Epidermal melanocyte (primary cell): Measurements from ENCODE around the gene PIEZO1.

Experiments used
- DNase-seq: peaks from one replicate; pipeline ENCODE4 v3.0.0; 2011; ENCODE audit warnings: low spot score; ENCODE audit not compliant: insufficient read length

Gene PIEZO1

DNA sequence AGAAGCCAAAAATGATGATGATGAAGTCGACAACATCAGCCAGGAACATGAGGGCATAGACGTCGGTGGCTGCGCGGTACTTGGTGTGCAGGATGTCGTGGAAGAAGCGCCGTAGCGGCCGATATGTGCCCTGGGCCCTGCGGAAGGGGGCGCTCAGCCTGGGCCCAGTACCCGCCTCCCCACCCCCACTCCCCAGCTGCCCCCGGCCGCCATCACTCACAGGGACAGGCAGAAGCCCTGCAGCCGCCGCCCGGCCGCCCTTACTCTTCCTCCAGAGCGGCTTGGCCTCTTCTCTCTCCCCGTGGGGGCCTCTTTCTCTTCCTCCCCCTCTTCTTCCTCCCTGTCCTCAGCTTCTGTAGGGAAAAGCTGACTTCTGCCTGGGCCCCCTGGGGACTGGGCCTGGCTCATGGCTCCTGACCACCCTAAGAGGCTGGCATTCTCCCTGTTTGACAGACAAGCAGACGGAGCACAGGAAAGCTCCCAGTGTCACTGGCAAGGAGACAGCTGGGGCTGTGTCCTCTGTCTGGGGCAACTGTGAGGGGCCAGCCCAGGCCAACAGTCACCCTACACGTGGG lies 64.5 kb downstream of the PIEZO1 start:
- DNase-seq: no peak

DNA sequence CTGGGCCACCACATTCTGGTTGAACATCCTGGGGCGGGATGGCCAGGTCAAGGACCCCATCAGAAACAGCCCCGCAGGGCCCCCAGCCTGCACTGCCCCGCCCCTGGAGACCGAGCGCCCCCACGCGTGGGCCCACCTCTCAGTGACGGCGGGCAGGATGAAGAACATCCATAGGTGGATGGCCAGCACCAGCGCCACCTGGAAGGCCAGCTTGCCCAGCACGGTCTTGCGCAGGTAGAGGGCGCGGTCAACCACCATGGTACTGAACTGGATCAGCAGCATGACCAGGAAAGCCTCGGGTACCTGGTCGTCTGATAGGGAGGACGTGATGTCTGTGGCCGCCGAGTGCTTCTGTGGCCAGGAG lies 65.1 kb downstream of the PIEZO1 start:
- no peak for DNase-seq

DNA sequence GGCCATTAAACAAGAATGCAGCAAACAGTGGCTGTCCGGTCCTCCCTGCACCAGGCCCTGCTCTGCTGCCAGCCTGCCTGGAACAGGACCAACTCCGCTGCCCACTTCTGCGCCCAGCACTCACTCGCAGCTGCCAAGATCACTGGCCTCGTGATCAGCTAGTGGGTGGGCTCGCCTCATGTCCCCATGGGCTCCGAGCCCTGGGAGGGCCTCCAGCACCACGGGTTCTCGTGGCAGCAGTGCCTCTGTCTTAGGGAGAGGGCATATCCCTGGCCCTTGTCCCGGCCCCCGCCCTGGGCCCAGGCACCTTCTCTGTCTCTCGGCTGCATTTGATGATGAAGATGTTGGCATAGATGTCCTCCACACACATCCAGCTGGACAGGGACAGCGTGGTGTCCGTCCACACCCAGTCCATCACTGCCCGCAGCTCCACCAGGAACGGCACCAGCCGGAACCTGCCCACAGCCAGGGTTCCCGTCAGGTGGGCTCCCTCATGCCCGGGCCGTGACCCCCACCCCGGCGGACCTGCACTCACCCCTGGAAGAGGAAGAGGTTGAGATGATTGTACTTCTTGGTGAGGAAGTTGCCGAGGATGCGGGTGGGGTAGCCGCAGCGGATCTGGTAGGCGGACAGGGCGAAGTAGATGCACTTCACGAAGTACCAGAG lies 65.6 kb downstream of the PIEZO1 start:
- no peak for DNase-seq

DNA sequence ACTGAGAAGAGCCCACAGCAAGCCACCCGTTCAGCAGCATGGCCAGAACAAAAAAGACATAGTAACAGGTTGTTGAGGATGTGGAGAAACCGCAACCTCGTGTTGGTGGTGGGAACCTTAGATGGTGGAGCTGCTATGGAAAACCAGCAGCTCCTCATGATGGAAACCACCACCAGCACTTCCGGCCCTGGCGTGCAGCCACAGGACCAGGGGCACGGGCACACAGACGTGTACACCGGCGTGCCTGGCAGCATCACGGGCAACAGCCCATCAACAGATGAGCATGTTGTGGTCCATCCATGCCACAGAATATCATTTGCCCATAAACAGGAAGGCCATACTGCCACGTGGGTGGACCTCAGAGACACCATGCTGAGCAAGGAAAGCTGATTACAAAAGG lies 66.8 kb downstream of the PIEZO1 start:
- no peak for DNase-seq

DNA sequence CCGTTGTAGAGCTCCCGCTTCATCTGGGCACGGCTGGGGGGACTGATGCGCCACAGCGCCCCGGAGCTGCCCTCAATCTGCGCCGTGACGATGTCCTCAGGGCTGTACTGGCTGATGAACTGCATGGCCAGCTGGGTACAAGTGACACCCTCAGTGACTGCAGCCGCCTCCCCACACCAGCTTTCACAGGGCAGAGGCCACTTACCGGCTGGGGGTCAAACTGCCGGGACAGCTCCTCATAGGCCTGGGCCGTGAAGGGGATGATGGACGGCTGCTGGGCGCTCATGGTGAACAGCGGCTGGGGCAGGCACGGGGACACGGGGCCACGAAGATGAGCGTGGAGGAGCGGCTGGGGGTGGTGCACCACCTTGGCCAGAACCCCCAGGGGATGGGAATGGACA lies 68.4 kb downstream of the PIEZO1 start:
- no peak for DNase-seq

DNA sequence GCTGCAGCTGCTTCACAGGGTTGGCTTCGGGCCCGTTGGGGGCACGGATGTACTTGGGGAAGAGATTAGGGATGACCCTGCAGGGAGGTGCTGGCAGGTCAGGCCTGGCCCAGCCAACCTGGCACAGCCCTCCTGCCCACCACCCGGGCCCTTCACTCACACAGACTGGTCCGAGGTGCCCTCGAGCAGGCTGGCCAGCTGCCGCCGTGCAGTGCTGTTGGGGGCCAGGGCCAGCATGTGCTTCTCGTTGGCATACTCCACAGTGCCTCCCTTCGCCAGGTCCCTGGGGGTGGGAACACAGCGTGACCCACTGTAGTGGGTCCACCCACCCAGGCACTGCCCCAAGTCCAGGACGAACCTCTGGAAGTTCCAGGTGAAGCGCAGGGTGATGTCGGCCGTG lies 68.8 kb downstream of the PIEZO1 start:
- DNase-seq: no peak

DNA sequence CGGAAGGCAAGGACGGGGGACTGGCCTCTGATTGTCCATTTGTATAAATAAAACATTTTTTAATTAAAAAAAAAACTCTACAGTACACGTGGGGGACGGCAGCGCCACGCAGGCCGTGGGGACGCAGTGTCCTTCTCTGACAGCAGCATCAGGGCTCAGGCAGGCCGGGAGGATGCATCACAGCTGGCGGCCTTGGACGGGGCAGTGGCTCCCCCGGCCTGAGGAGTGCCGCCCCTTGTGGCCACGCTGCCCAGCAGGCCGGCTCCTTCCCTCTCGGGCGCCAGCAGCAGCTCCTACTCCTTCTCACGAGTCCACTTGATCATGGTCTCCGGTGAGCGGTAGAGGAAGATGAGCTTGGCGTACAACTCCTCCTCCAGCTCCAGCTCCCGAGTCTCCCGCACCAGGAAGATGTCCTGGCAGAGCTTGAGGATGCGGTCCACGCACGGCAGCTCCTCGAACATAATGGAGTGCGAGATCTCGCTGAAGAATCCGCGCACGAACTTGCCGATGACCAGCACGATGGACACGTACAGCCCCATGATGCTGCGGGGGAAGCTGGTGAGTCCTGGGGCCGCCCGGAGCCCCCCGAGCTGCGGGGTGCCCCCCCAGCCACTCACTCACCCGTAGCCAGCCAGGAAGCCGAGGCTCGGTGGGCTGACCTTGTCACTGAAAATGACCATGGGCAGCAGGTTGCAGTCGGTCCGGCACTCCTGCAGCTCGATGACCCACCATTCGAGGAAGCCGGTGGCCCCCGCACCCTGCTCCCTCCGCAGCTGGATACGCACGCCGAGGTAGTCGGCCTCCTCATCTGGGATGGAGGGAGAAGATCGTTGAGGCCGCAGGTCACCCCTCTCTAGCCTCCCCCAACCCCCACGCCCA lies 69.5 kb downstream of the PIEZO1 start:
- no peak for DNase-seq

DNA sequence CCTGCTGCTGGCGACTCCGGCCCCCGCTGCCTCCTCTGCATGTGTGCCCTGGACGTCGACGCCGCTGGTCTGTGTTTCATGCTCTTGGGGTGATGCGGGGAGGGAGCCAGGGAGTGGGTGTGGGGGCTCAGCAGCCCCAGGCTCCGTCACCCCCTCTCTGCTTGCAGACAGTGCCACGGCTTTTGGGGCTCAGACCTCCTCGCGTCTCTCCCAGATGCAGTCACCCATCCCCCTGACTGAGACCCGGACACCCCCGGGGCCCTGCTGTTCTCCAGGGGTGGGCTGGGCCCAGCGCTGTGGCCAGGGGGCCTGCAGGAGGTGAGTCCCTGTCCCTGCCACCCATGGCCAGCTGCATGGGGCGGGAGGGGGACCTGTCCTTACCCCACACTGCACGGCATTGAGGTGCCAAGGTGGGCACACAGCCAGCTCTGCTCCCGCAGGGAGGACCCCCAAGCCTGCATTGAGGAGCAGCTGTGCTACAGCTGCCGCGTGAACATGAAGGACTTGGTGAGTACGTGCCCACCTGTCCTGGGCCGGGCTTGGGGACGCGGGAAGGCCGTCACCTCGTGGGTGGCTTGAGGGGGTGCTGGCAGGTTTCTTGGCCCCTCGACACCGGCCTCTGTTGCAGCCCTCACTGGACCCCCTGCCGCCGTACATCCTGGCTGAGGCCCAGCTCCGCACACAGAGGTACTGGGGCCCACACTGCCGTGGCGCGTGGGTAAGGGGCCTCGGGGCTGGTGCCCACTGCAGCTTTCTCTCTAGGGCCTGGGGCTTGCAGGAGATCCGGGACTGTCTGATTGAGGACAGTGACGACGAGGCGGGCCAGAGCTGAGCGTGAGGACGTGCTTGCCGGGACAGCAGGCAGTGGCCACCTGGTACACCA lies 70.4 kb downstream of the PIEZO1 start:
- DNase-seq: no peak

DNA sequence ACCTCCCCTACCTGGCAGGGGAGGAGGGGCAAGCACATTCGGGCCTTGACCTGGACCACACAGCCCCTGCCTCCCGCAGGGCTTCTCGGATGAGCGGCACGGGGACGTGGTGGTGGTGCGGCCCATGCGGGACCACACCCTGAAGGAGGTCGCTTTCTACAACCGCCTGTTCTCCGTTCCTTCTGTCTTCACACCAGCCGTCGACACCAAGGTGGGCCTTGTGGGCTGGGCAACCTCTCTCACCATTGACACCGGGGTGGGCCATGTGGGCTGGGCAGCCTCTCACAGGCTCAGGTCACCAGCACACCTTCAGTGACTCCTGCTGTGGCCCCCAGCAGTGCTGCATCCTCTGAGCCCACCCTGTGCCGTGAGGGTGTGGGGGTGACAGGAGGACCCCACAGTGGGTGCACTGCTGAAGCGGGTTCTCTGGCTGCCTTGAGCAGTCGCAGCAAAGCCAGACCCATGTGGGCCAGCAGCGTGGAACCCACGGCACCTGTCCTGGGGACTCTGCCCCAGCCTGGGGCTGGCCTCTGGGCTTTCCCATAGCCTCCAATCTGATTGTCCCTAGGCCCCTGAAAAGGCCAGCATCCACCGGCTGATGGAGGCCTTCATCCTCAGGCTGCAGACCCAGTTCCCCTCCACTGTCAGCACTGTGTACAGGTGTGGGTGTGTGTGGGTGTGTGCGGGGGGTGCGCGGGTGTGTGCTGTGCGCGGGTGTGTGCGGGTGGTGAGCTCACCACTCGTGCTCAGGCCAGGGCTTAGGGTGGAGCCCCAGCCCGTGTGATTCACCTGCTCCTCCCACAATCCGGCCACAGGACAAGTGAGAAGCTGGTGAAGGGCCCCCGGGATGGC lies 71.2 kb downstream of the PIEZO1 start:
- no peak for DNase-seq

DNA sequence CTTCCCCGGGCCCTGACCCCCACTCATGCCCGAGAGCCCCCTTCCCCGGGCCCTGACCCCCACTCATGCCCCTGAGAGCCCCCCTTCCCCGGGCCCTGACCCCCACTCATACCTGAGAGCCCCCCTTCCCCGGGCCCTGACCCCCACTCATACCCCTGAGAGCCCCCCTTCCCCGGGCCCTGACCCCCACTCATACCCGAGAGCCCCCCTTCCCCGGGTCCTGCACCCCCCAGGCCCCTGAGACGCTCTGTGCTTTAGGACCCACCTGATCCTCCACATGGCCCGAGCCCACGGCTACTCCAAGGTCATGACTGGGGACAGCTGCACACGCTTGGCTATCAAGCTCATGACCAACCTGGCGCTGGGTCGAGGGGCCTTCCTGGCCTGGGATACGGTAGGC lies 72.0 kb downstream of the PIEZO1 start:
- DNase-seq: no peak

DNA sequence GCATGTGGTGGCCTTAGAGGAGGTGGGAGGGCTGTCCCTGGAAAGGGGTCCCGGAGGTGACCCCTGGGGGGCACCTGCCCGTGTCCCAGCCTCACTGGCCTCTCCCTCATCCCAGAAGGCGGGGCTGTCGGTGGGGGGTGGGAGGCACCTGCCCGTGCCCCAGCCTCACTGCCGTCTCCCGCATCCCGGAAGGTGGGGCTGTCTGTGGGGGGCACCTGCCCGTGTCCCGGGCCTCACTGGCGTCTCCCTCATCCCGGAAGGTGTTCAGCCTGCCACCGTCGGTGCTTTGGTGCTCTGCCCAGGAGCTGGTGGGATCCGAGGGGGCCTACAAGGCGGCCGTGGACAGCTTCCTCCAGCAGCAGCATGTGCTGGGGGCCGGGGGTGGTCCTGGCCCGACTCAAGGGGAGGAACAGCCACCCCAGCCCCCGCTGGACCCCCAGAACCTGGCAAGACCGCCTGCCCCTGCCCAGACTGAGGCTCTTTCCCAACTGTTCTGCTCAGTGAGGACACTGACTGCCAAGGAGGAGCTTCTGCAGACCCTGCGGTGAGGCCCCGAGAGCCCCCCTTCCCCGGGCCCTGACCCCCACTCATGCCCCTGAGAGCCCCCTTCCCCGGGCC lies 72.5 kb downstream of the PIEZO1 start:
- DNase-seq: no peak

DNA sequence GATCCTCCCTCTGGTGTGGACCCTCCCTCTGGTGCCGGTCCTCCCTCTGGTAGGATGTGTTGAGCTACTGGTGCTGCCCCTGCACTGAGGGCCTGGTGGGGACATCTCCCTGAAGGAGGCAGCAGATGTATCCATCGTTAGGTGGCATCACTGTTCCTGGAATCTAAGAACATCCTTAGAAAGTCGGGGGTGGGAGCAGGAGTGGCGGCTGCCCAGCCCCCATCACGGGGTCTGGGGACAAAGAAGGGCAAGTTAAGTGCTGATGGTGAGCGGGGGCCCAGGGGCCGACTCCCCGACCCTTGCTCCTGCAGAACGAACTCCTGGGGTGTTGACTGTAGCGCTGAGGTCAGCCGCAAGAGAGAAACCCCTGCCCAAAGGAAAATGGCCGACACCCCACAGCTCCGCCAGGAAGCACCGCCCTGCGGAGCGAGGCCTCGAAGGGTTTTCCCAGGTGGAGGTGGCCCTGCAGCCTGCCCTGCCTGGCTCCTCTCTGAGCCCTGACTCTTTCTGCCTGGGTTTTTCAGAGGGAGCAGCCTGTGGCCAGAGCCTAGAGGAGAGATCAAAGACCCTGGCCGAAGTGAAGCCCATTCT lies 73.2 kb downstream of the PIEZO1 start:
- DNase-seq: no peak

DNA sequence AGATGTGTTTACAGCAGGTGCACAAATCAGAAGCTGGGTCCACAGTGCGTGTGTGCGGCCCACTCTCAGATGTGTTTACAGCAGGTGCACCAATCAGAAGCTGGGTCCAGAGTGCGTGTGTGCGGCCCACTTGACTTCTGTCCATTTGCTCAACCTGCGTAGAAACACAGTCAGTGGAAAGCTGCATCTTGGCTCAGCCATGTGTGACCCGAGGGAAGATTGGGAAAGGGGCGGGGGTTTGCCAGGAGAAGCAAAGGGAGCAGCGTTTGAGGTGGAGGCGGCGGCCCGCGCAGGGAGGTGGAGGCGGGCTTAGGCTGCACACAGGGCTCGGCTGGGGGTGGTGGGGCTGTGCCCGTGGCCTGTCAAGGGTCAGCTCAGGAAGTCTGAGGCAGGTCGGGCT lies 74.5 kb downstream of the PIEZO1 start:
- DNase-seq: no peak

DNA sequence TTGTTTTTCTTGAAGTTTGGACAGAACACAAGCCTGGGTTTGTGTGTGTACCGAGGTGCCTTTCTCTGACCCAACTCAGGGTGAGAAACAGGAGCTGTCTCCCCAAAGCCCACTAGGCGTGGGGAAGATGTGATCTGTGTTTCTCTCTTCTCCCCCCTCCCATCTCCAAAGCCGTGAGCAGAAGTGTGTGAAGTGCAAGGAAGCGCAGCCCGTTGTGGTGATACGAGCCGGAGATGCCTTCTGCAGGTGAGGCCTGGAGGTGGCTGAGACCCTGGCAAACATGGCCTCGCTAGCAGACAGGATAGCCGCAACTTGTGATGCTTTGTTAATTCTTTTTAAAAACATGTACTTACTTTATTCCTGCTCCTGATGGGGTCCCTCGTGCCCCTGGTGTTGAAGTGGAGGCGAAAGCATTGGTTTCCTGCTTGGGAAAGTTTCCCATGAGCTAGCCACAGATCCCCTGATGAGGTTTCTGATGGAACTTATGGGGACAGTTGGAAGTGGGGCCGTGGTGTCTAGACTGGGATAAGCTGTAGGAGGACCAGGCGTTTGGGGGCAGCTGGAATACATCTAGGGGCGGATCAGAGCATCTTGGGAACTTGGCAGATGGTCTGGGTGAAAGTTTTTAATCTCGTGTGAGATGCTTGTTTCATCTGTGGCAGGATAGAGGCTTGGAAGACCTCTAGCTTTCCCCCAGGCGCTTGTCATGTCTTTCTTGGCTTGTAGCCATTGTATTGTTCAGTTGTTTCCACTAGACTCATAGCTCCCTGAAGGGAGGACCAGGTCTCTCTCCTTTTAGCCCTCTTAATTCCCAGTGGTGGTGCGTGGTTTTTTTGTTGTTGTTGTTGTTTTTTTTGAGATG lies 77.8 kb downstream of the PIEZO1 start:
- DNase-seq: no peak

DNA sequence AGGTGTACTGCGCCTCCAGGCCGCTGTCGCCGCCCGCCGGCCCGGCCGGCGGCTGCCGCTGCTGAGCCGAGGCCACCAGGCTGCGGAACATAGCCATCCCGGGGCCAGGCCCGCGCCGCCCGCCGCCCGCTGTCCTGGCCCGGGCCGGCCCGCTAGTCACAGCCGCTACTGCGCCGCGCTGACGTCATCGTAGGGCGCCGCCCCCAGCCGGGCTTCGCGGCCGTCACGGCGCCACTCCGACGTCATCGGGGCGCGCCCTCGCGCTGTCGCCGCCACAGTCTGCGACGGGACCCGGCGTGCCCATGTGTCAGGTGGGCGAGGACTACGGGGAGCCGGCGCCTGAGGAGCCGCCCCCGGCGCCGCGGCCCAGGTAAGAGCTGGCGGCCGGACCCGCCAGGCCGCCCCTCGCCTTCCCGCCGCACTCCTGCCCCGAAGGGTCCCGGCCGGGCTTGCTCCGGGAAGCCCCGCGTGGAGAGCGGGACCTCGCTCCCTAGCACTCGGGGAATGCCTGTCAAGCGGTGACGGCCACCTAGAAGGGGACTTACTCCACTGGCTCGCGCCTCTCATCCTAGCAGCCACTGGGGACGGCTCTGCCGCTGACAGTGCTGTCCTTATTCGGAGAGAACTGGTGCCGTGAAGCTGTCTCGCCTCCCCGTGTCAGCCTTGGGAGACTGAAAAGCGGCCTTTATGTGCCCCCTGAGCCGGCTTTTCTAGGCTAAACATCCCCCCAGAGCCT lies 78.6 kb downstream of the PIEZO1 start, which contains the start of the genes CTU2 and RNF166:
Gene CTU2, plus strand, starts transcription at position 275 of the 736 bp plus-strand sequence. Its CDS starts 28 bp downstream, at position 303.
Gene RNF166, minus strand, starts transcription at position 180 of the 736 bp plus-strand sequence. Its CDS starts 83 bp downstream, at position 97.
- DNase-seq: peak; percentile 99

DNA sequence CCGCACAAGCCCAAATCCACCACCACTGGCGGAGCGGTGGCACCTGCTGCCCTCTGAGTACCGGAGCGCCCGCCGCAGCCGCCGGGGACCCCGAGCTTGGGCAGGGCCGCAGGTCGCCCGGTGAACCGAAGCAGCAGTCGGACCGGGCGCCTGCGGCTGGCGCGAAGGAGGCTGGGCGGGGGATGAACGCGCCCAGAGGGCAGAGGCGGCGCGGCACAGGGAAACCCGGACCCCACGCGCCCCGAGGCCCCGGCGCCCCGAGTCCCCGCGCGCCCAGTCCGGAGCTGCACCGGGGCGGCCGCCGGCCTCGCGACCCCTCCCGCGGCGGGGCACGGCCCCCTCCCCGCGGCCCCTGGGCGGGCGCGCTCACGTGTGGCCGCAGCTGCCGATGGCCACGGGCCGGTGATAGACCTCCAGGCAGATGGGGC lies 79.2 kb downstream of the PIEZO1 start:
- DNase-seq: no peak

DNA sequence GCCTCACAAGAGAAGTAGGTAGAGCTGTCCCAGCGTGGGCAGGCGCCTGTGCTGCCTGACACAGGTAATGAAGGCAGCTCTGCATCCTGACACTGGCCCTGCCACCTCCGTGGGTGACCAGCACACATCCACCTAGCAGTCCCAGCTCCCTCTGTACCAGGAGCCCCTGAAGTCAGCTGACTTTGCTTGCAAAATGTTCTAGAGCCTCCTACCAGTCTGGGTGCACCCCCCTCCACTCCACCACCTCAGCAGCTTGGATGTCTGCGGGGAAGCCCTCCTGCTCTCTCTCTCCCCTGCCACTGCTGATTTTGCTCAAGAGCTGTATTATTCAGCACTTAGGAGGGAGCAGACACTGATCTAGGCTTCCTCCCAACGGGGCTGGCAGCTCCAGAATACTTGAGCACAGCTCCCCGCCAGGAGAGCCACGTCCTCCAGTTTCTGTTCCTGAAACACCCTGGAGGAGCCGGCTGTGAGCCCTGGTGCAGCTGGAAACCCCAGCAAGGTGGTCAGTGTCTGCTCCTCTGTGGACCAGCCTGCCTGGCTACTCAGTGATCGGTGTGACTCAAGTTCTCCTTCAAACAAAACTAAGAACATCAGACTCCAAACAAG lies 79.8 kb downstream of the PIEZO1 start:
- no peak for DNase-seq
